Mesothelial cell of epicardium (in vitro differentiated cells): ENCODE measurements around the gene KRTDAP. TPM values are rescaled to one million over a fixed set of nuclear protein-coding genes. Genes with fewer than 3 reads are reported as not detected.

Experiments
- DNase-seq, 2 experiments: peaks; one replicate each; pipeline ENCODE4 v3.0.0; 2021; ENCODE audit warnings: low spot score in 2 of 2; ENCODE audit not compliant: unreplicated experiment in 2 of 2
- H3K27ac Mint-ChIP-seq: 2 replicates; pipeline ENCODE4 v1.8.0; 2021; ENCODE audit warnings: mixed read lengths
- H3K27me3 Mint-ChIP-seq: 2 replicates; pipeline ENCODE4 v1.8.0; 2021; ENCODE audit warnings: low read depth, mixed read lengths
- H3K36me3 Mint-ChIP-seq: 2 replicates; pipeline ENCODE4 v1.8.0; 2021; ENCODE audit warnings: mixed read lengths
- H3K4me1 Mint-ChIP-seq: 2 replicates; pipeline ENCODE4 v1.8.0; 2021; ENCODE audit warnings: mixed read lengths
- H3K4me3 Mint-ChIP-seq: 2 replicates; pipeline ENCODE4 v1.8.0; 2021; ENCODE audit warnings: mild to moderate bottlenecking, moderate library complexity, mixed read lengths
- H3K9me3 Mint-ChIP-seq: 2 replicates; pipeline ENCODE4 v1.8.0; 2021; ENCODE audit warnings: mixed read lengths
- total RNA-seq: library from RNA; stranded (reverse); gene quantifications from 3 replicates; pipeline ENCODE4 v1.2.1, GENCODE V29; 2021
- TF ChIP-seq, protein P1 (sequence below): fragments of 200-600 bp; sonication (generic); IDR thresholded peaks from one replicate; pipeline ENCODE4 v1.5.0; 2021; ENCODE audit warnings: antibody characterized with exemption; ENCODE audit not compliant: unreplicated experiment

Gene KRTDAP
- total RNA-seq, 1 donor from 2014 or later: 2.5 TPM

DNA sequence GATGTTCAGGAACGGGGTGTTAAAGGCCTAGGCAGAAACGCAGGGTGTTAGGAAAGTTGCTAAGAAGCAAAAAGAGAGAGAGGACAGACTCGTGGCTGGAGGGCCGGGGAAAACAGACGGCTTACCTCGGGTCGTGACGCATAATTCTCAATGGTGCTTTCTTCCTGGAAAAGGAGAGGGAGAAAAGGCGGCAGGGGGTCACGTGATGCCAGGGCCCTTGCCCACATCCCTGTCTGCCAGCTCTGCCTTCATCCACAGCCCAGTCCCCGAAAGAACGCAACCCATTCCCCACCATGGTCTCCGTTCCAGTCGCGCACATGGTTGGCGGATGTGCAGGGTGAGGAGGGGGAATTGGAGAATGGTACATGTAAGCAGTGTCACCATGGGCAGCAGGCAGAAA, 1.6 kb downstream of the KRTDAP start:
- Mint-ChIP-seq H3K36me3 (no peaks in the 10 kb centered on the region), H3K4me1 (no peaks in the 10 kb centered on the region), H3K9me3 (no peaks in the 10 kb centered on the region), H3K4me3 (no peak overlapping the region), H3K27me3 (peaks cover 33% of the 10 kb centered on the region), H3K27ac (no peak overlapping the region)
- DNase-seq: no peak
- TF ChIP-seq, protein P1, sequence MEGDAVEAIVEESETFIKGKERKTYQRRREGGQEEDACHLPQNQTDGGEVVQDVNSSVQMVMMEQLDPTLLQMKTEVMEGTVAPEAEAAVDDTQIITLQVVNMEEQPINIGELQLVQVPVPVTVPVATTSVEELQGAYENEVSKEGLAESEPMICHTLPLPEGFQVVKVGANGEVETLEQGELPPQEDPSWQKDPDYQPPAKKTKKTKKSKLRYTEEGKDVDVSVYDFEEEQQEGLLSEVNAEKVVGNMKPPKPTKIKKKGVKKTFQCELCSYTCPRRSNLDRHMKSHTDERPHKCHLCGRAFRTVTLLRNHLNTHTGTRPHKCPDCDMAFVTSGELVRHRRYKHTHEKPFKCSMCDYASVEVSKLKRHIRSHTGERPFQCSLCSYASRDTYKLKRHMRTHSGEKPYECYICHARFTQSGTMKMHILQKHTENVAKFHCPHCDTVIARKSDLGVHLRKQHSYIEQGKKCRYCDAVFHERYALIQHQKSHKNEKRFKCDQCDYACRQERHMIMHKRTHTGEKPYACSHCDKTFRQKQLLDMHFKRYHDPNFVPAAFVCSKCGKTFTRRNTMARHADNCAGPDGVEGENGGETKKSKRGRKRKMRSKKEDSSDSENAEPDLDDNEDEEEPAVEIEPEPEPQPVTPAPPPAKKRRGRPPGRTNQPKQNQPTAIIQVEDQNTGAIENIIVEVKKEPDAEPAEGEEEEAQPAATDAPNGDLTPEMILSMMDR: no peak

DNA sequence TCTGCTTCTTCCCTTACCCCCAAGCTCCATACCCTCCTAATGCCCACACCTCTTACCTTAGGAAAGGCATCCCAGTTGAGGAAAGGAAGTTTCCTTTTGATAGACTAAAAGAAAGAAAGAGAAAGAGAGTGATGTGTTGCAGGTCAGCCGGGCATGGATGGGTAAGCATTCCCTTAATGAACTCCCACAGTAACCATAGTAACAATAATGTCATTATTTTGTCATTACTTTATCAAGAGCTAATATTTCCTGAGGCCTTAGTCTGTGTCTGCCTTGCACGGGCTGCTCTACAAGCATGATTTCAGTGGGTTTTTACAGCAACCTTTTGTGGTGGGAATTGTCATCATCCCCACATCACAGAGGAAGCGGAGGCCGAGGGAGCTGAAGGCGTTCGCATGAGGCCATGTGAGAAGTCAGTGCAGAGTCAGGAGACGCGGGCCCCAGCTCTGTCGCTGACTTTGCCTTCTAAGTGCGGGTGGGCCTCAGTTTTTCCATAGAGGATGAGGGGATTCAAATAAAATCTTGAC, 2.5 kb downstream of the KRTDAP start:
- Mint-ChIP-seq H3K4me3 (no peak overlapping the region), H3K36me3 (no peaks in the 10 kb centered on the region), H3K9me3 (no peaks in the 10 kb centered on the region), H3K4me1 (no peaks in the 10 kb centered on the region), H3K27ac (no peak overlapping the region), H3K27me3 (peaks cover 33% of the 10 kb centered on the region)
- DNase-seq: no peak
- TF ChIP-seq, protein P1: no peak

DNA sequence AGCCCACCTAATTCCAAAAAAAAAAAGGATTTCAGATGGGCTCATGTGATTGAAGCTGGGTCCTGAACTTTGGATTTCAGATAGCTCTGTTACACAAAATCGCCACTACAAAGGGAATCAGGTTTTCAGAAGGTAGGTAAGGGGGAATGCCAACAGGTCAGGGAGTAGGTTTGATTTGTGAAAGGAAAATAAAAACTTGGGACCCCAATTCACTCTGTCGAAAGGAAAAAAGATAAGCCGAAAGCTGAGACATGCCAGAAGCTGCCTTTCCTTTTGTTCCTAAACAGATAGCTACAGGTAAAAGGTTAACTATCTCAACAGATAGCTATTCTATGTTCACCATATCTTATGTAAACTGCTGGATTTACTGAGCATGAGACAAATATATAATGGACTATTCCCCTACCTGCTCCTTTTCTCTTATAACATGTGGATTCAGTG, 4.0 kb downstream of the KRTDAP start:
- TF ChIP-seq, protein P1: no peak
- no peaks in the 10 kb centered on the region for H3K9me3 Mint-ChIP-seq
- H3K36me3 Mint-ChIP-seq: no peaks in the 10 kb centered on the region
- peaks cover 29% of the 10 kb centered on the region for H3K27me3 Mint-ChIP-seq
- no peak overlapping the region for H3K4me3 Mint-ChIP-seq
- DNase-seq: no peak
- no peaks in the 10 kb centered on the region for H3K4me1 Mint-ChIP-seq
- H3K27ac Mint-ChIP-seq: no peak overlapping the region

DNA sequence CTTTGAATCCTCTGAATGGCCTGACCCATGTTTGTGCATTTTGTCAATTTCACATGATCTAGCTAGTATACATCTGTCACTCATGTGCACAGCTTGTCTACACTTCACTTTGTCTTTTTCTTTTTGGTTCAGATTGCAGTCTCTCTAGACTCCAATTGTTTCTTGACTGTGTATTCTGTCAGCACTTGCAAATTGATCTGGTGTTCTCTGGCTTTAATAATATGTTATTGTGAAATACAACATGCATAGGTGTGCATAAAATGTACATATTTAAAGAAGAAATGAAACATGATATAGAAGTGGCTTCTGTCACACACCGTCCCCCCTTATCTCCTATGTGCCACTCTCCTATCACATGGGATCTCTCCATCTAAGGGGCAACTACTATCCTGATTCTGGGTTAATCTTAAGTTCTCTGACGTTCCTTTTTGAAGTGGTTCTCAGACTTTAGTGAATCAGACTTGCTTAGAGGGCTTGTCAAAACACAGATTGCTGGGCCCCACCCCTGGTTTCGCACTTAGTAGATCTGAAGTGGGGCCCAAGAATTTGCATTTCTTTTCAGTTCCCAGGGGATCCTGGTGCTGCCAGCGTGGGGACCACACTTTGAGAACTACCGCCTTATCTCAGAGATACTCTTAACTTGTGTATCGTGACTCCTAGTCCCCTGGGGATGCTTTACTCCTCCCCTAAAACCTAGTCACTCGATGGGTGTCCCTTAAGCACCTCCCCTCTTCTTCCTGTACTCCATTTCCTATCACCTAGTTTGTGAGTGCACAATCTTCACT, 5.8 kb downstream of the KRTDAP start:
- peaks cover 14% of the 10 kb centered on the region for H3K27me3 Mint-ChIP-seq
- DNase-seq: no peak
- peaks cover 4% of the 10 kb centered on the region for H3K9me3 Mint-ChIP-seq
- H3K36me3 Mint-ChIP-seq: no peaks in the 10 kb centered on the region
- TF ChIP-seq, protein P1: no peak
- no peak overlapping the region for H3K27ac Mint-ChIP-seq
- H3K4me1 Mint-ChIP-seq: no peaks in the 10 kb centered on the region
- H3K4me3 Mint-ChIP-seq: no peak overlapping the region

DNA sequence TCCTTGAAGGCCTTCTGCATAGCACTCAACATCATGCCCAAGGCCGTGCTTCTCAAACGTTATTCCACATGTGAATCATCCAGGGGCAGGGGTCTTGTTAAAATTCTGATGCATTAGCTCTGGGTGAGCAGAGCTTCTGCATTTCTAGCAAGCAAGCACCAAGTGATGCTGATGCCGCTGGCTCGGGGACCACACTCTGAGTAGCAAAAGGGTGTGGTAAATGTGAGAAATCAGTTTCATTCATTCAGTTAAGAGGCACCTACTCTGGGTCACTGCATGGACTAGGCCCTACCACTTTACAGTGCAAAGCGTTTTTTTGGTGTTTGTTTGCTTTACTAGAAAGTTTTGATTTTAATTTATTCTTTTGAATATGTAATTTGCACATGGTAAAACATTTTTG, 7.2 kb downstream of the KRTDAP start:
- no peak overlapping the region for H3K4me3 Mint-ChIP-seq
- TF ChIP-seq, protein P1: no peak
- H3K4me1 Mint-ChIP-seq: no peaks in the 10 kb centered on the region
- no peak for DNase-seq
- H3K36me3 Mint-ChIP-seq: no peaks in the 10 kb centered on the region
- H3K9me3 Mint-ChIP-seq: peaks cover 4% of the 10 kb centered on the region
- peaks cover 8% of the 10 kb centered on the region for H3K27me3 Mint-ChIP-seq
- no peak overlapping the region for H3K27ac Mint-ChIP-seq
